Right hindlimb (tissue), 1 donor: ENCODE results near the gene APEH.

Experiments
- DNase-seq: peaks from one replicate; pipeline ENCODE4 v3.0.0-alpha.2; 2018

APEH gene

GRCh38 chr3:49733551-49733950, 59.4 kb downstream of the APEH start:
- no peak for DNase-seq
